Activated naive CD4-positive, alpha-beta T cell treated with anti-CD3 and anti-CD28 coated beads, Interleukin-2, amount 50 U/mL, for 72 hours (primary cell): ENCODE measurements around the gene REPS2. TPM values are rescaled to one million over a fixed set of nuclear protein-coding genes. Genes with fewer than 3 reads are reported as not detected.

ENCODE experiments used
- ATAC-seq, 2 donors: fragments of 150-1000 bp; cut with Tn5 transposase; 2 replicates each; pipeline ENCODE4 v1.10.0; 2021; ENCODE audit warnings: mild to moderate bottlenecking in 2 of 2, moderate library complexity in 2 of 2
- DNase-seq, 2 donors: peaks; one replicate each; pipeline ENCODE4 v3.0.0; 2021 to 2022; ENCODE audit warnings: low spot score in 2 of 2
- H3K27ac Mint-ChIP-seq, 2 donors: one replicate each; pipeline ENCODE4 v1.8.0; 2022; ENCODE audit warnings: mild to moderate bottlenecking in 2 of 2, mixed read lengths in 2 of 2
- H3K36me3 Mint-ChIP-seq, 2 donors: one replicate each; pipeline ENCODE4 v1.8.0; 2022; ENCODE audit warnings: mixed read lengths in 2 of 2
- H3K9me3 Mint-ChIP-seq, 2 donors: one replicate each; pipeline ENCODE4 v1.8.0; 2022; ENCODE audit warnings: mixed read lengths in 2 of 2
- total RNA-seq, 2 donors: library from RNA; stranded (reverse); gene quantifications; one replicate each; pipeline ENCODE4 v1.2.3, GENCODE V29; 2022

The REPS2 gene
- total RNA-seq, 2 donors from 2014 or later: 0.02 TPM; not detected in 1

- ATAC-seq: no peak
- no peak for DNase-seq
- H3K36me3 Mint-ChIP-seq: no peaks in the 10 kb centered on the region
- H3K27ac Mint-ChIP-seq: no peak overlapping the region
- no peaks in the 10 kb centered on the region for H3K9me3 Mint-ChIP-seq
Observed at GRCh38 chrX:17038277-17038676, 91.8 kb downstream of the REPS2 start.

GRCh38 chrX:17038681-17039161 lies 92.3 kb downstream of the REPS2 start:
- H3K36me3 Mint-ChIP-seq: no peaks in the 10 kb centered on the region
- no peak for ATAC-seq
- H3K27ac Mint-ChIP-seq: no peak overlapping the region
- no peaks in the 10 kb centered on the region for H3K9me3 Mint-ChIP-seq
- no peak for DNase-seq

DNA sequence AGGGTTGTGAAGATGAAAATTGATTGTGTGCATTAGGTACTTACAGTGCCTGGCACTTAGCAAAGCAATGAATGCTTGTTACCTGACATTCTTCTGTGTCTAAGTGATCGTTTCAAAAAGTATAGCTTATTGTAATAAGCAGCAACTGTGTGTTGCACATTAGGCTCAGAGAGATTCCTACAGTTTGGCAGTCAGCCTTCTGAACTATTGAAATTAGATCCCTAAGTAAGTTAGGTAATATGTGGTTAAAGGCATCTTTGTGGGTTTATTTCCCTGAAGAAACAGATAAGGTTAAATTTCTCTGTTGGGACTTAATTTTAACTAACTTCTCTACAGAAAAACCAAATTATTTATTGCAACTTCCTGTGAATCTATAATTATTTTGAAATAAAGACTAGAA lies 93.4 kb downstream of the REPS2 start:
- Mint-ChIP-seq H3K9me3 (no peaks in the 10 kb centered on the region), H3K27ac (no peak overlapping the region), H3K36me3 (no peaks in the 10 kb centered on the region)
- ATAC-seq (no peak), DNase-seq (no peak)

GRCh38 chrX:17040711-17041110 lies 94.3 kb downstream of the REPS2 start:
- Mint-ChIP-seq H3K36me3 (no peaks in the 10 kb centered on the region), H3K27ac (no peak overlapping the region), H3K9me3 (no peaks in the 10 kb centered on the region)
- ATAC-seq (no peak), DNase-seq (no peak)

GRCh38 chrX:17042037-17042436 lies 95.6 kb downstream of the REPS2 start:
- H3K36me3 Mint-ChIP-seq: no peaks in the 10 kb centered on the region
- ATAC-seq (no peak), DNase-seq (no peak)
- H3K27ac Mint-ChIP-seq: no peak overlapping the region
- H3K9me3 Mint-ChIP-seq: no peaks in the 10 kb centered on the region

DNA sequence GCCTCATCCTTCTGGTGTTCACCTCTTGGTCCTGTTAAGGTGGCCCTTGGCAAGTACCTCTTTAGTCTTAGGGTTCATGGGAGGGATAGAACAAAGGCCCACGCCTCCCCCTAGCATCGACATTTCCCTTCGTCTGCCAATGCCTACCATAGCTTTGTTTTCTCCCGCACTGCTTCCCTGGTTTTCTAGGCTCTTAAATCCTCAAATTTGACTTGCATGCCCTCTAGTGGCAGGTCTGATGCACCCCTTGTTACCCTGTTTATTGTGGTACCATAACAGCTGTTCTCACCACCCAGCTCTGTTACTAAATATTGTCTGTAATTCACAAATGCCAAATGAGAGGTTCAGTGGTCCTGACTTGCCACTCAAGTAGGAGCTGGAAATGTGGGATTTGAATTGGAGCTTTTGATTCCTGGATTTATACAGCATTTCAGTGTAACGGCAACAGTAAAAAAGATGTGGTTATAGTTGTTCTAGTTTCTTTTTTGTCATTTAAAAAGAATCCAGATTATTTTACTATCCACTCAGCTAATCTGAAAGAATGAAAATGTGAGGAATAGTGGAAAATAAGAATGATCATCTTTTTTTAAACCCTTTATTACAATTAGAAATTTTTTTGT lies 100.1 kb downstream of the REPS2 start:
- no peaks in the 10 kb centered on the region for H3K36me3 Mint-ChIP-seq
- ATAC-seq (peak in 1 of 2 donors; percentile 62), DNase-seq (peak in 1 of 2 donors; percentile 31)
- H3K27ac Mint-ChIP-seq: no peak overlapping the region
- H3K9me3 Mint-ChIP-seq: no peaks in the 10 kb centered on the region

- DNase-seq: no peak
- Mint-ChIP-seq H3K27ac (no peak overlapping the region), H3K9me3 (no peaks in the 10 kb centered on the region), H3K36me3 (no peaks in the 10 kb centered on the region)
- ATAC-seq: no peak
Observed at GRCh38 chrX:17047224-17047623, 100.8 kb downstream of the REPS2 start.

DNA sequence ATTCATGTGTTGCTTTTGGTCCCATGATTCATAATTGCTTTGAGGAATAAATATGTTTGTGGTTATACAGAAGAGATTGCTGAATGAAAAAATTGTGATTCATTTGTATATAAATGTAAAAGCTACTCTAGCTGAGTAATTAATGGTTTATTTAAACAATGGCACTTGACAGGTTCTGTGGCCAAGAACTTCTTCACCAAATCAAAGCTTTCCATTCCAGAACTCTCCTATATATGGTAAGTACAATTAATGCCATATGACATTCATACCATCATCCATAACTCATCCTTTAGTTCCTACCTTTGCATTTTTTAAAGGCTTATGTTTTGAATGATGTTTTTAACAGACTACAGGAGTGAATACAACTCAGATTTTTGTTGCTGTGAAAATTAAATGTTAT lies 105.8 kb downstream of the REPS2 start:
- no peaks in the 10 kb centered on the region for H3K36me3 Mint-ChIP-seq
- H3K9me3 Mint-ChIP-seq: no peaks in the 10 kb centered on the region
- no peak overlapping the region for H3K27ac Mint-ChIP-seq
- no peak for ATAC-seq
- no peak for DNase-seq

GRCh38 chrX:17052793-17053192 lies 106.3 kb downstream of the REPS2 start:
- no peak for ATAC-seq

GRCh38 chrX:17053502-17053901 lies 107.0 kb downstream of the REPS2 start:
- no peak for DNase-seq
- Mint-ChIP-seq H3K36me3 (no peaks in the 10 kb centered on the region), H3K27ac (no peak overlapping the region), H3K9me3 (no peaks in the 10 kb centered on the region)
- ATAC-seq: no peak

More at GRCh38 chrX:17052793-17053192, 106.3 kb downstream of the REPS2 start:
- no peak overlapping the region for H3K27ac Mint-ChIP-seq
- DNase-seq: no peak
- H3K36me3 Mint-ChIP-seq: no peaks in the 10 kb centered on the region
- no peaks in the 10 kb centered on the region for H3K9me3 Mint-ChIP-seq

GRCh38 chrX:17056868-17057608 lies 110.6 kb downstream of the REPS2 start:
- Mint-ChIP-seq H3K27ac (no peak overlapping the region), H3K9me3 (no peaks in the 10 kb centered on the region), H3K36me3 (no peaks in the 10 kb centered on the region)
- ATAC-seq: no peak
- no peak for DNase-seq

- Mint-ChIP-seq H3K27ac (no peak overlapping the region), H3K36me3 (no peaks in the 10 kb centered on the region), H3K9me3 (no peaks in the 10 kb centered on the region)
- ATAC-seq (no peak), DNase-seq (no peak)
Observed at GRCh38 chrX:17062065-17062464, 115.6 kb downstream of the REPS2 start.

DNA sequence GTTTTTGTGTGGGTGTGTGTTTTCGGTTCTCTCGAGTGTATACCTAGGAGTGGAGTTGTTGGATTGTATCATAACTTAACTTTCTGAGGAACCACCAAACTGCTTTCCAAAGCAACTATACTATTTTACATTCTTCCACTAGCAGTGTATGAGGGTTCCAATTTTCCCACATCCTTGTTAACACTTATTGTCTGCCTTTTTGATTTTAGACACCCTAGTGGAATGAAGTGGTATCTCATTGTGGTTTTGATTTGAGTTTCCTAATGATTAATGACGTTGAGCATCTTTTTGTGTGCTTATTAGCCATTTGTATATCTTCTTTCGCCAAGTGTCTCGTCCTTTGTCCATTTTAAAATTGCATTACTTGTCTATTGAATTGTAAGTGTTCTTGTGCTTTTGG lies 118.6 kb downstream of the REPS2 start:
- no peaks in the 10 kb centered on the region for H3K36me3 Mint-ChIP-seq
- no peaks in the 10 kb centered on the region for H3K9me3 Mint-ChIP-seq
- no peak overlapping the region for H3K27ac Mint-ChIP-seq
- DNase-seq: no peak
- ATAC-seq: no peak

DNA sequence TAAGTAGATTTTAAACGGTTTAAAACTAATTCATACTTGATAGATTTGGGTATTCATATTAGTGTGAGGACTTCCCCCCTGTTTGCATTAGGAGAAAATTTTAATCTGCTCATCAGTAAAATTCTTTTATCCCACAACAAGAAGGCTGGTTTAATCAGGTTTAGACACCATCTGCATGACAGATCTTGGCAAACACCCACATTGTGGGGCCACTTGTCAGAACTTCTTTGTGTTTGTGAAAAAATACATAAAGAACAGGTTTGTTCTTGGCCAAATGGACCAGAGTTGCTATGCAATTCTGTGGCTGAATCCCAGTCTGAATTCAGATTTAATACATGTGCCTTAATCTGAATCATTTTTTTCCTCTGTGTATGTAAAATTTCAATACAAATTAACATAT lies 121.1 kb downstream of the REPS2 start:
- no peaks in the 10 kb centered on the region for H3K9me3 Mint-ChIP-seq
- no peak overlapping the region for H3K27ac Mint-ChIP-seq
- DNase-seq (no peak), ATAC-seq (no peak)
- no peaks in the 10 kb centered on the region for H3K36me3 Mint-ChIP-seq

GRCh38 chrX:17072301-17072700 lies 125.8 kb downstream of the REPS2 start:
- no peaks in the 10 kb centered on the region for H3K9me3 Mint-ChIP-seq
- H3K27ac Mint-ChIP-seq: no peak overlapping the region
- ATAC-seq (no peak), DNase-seq (no peak)
- H3K36me3 Mint-ChIP-seq: no peaks in the 10 kb centered on the region

DNA sequence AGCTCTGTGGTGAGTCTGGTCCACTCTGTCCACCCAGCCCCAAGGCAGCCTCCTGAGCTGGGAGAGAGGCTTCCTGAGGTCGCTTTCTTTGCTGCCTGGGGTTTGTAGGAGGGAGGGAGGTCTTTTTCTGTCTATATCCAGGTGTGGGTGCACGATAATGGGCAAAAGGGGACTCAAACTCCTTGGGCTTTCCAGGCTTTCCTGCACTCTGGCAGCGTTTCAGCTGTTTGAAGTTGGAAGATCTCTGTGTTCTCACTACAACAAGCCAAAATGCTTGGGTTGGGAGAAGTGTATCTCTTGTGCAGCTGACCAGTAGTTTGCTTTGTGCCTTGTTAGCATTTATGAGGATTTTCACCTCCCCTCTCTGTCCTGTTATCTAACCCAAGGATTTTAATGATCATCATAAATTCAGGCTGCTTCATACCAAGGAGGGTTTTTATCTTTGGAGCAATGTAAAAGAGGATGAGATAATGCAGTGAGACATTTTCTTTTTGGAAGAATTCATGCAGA lies 126.3 kb downstream of the REPS2 start:
- no peak for DNase-seq
- ATAC-seq: no peak
- Mint-ChIP-seq H3K27ac (no peak overlapping the region), H3K9me3 (no peaks in the 10 kb centered on the region), H3K36me3 (no peaks in the 10 kb centered on the region)

GRCh38 chrX:17075004-17075403 lies 128.5 kb downstream of the REPS2 start:
- H3K36me3 Mint-ChIP-seq: no peaks in the 10 kb centered on the region
- no peak overlapping the region for H3K27ac Mint-ChIP-seq
- H3K9me3 Mint-ChIP-seq: no peaks in the 10 kb centered on the region
- DNase-seq (no peak), ATAC-seq (no peak)

DNA sequence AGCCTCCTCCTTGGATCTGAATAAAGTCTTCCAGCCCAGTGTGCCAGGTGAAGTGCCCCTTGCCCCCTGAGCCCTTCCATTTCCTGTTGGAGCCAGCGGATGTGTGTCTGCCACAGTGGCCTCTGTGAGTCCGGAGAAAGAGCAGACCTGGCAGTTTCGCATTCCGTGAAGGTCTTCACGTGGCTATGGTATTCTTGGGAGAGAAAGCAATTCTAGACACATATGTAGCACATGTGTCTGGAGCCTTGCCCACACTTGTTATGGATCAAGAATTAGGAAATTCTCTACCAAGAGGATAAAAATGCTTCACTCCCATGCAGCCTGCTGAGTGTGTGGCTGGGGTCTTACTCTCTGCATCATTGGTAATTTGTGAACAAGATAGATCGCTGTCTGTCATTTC lies 130.9 kb downstream of the REPS2 start:
- DNase-seq (no peak), ATAC-seq (no peak)
- no peaks in the 10 kb centered on the region for H3K36me3 Mint-ChIP-seq
- H3K9me3 Mint-ChIP-seq: no peaks in the 10 kb centered on the region
- no peak overlapping the region for H3K27ac Mint-ChIP-seq
